Measurements from ENCODE around the gene ERMAP.
"Not testable (repeated sequence)": the region's sequence is repeated elsewhere in the genome, so short reads cannot be mapped to it uniquely, and the experiment has no call there.

Gene ERMAP

GRCh38 chr1:42860339-42861013, 43.6 kb downstream of the ERMAP start:
- POLR2A ChIA-PET = no interaction called here
- no peak for DNase-seq (ENCODE audit: extremely low spot score)
- no peak for TF ChIP-seq PKNOX1 (IDR thresholded peaks at IDR 0.05)
- TF ChIP-seq FOXM1 (IDR thresholded peaks at IDR 0.05; ENCODE audit: borderline replicate concordance) = no peak
- no peak for TF ChIP-seq ARNT (IDR thresholded peaks at IDR 0.05)
- TF ChIP-seq TARDBP (IDR thresholded peaks at IDR 0.05) = no peak
- TF ChIP-seq SP1 (IDR thresholded peaks at IDR 0.05) = no peak
- no peak for TF ChIP-seq ZNF384 (IDR thresholded peaks at IDR 0.05)
- no peak for TF ChIP-seq BHLHE40 (IDR thresholded peaks at IDR 0.05; ENCODE audit: borderline replicate concordance)
- no peak for TF ChIP-seq FOXK2 (IDR thresholded peaks at IDR 0.05)
- TF ChIP-seq FOXA1 (IDR thresholded peaks at IDR 0.05) = no peak
- no peak for TF ChIP-seq SUZ12 (IDR thresholded peaks at IDR 0.05)
- no peak for TF ChIP-seq NFRKB (IDR thresholded peaks at IDR 0.05)
- CTCF ChIA-PET = no interaction called here

- no peak for TF ChIP-seq FOXM1 (IDR thresholded peaks at IDR 0.05; ENCODE audit: borderline replicate concordance)
- TF ChIP-seq FOXA1 (IDR thresholded peaks at IDR 0.05) = no peak
- TF ChIP-seq SUZ12 (IDR thresholded peaks at IDR 0.05) = no peak
- no peak for TF ChIP-seq LEF1 (IDR thresholded peaks at IDR 0.05; ENCODE audit: borderline replicate concordance)
- TF ChIP-seq ZNF384 (IDR thresholded peaks at IDR 0.05) = no peak
- POLR2A ChIA-PET = interaction anchor here (2.8 kb wide), 1 partner anchor 14 kb away, joined by 14 read pairs; the partner anchor contains the start of gene ZNF691
- CTCF ChIA-PET = no interaction called here
- DNase-seq (ENCODE audit: extremely low spot score) = no peak
Measured at GRCh38 chr1:42861014-42861399, 44.1 kb downstream of the ERMAP start.

- TF ChIP-seq FOXA1 (IDR thresholded peaks at IDR 0.05) (no peak), NFRKB (IDR thresholded peaks at IDR 0.05) (no peak), CTBP1 (IDR thresholded peaks at IDR 0.05; ENCODE audit: borderline replicate concordance) (no peak), ARNT (IDR thresholded peaks at IDR 0.05) (no peak)
- ChIA-PET POLR2A (interaction anchor here (1.2 kb wide), 1 partner anchor 20 kb away, joined by 4 read pairs; the partner anchor contains the start of gene ZNF691), CTCF (no interaction called here)
- no peak for DNase-seq (ENCODE audit: extremely low spot score)
Measured at GRCh38 chr1:42866549-42866948, 49.6 kb downstream of the ERMAP start.

GRCh38 chr1:42868466-42868865, 51.5 kb downstream of the ERMAP start:
- CTCF ChIA-PET; POLR2A ChIA-PET; DNase-seq (ENCODE audit: extremely low spot score): not testable (repeated sequence)

GRCh38 chr1:42869254-42869653, 52.3 kb downstream of the ERMAP start:
- CTCF ChIA-PET; POLR2A ChIA-PET; DNase-seq (ENCODE audit: extremely low spot score): not testable (repeated sequence)

GRCh38 chr1:42869751-42870150, 52.8 kb downstream of the ERMAP start:
- CTCF ChIA-PET; DNase-seq (ENCODE audit: extremely low spot score): not testable (repeated sequence)

GRCh38 chr1:42873108-42873507, 56.2 kb downstream of the ERMAP start:
- POLR2A ChIA-PET; CTCF ChIA-PET; DNase-seq (ENCODE audit: extremely low spot score): not testable (repeated sequence)

More at GRCh38 chr1:42869751-42870150, 52.8 kb downstream of the ERMAP start:
- POLR2A ChIA-PET = not testable (repeated sequence)

- CTCF ChIA-PET = interaction anchor here (0.7 kb wide), 1 partner anchor 53 kb away, joined by 4 read pairs; no protein-coding TSS in a partner anchor
- TF ChIP-seq LEF1 (IDR thresholded peaks at IDR 0.05; ENCODE audit: borderline replicate concordance) = no peak
- no peak for DNase-seq (ENCODE audit: extremely low spot score)
- POLR2A ChIA-PET = interaction anchor here (1.2 kb wide), 1 partner anchor 27 kb away, joined by 4 read pairs; the partner anchor contains the start of gene ZNF691
Measured at GRCh38 chr1:42873670-42874069, 56.7 kb downstream of the ERMAP start.

GRCh38 chr1:42876009-42876408, 59.1 kb downstream of the ERMAP start:
- ChIA-PET CTCF (no interaction called here), POLR2A (interaction anchor here (1.4 kb wide), 1 partner anchor 30 kb away, joined by 5 read pairs; the partner anchor contains the start of gene ZNF691)
- no peak for TF ChIP-seq ZNF384 (IDR thresholded peaks at IDR 0.05)
- TF ChIP-seq PKNOX1 (IDR thresholded peaks at IDR 0.05) = no peak
- TF ChIP-seq SP1 (IDR thresholded peaks at IDR 0.05) = no peak
- no peak for TF ChIP-seq TARDBP (IDR thresholded peaks at IDR 0.05)
- TF ChIP-seq FOXA1 (IDR thresholded peaks at IDR 0.05) = no peak
- TF ChIP-seq HDGF (IDR thresholded peaks at IDR 0.05; ENCODE audit: borderline replicate concordance) = no peak
- no peak for TF ChIP-seq FOXM1 (IDR thresholded peaks at IDR 0.05; ENCODE audit: borderline replicate concordance)
- no peak for TF ChIP-seq FOXK2 (IDR thresholded peaks at IDR 0.05)
- no peak for TF ChIP-seq LEF1 (IDR thresholded peaks at IDR 0.05; ENCODE audit: borderline replicate concordance)
- DNase-seq (ENCODE audit: extremely low spot score) = no peak
